ENCODE results near the gene CD59.
"Not testable (repeated sequence)": the region's sequence is repeated elsewhere in the genome, so short reads cannot be mapped to it uniquely, and the experiment has no call there.

CD59 gene

DNA sequence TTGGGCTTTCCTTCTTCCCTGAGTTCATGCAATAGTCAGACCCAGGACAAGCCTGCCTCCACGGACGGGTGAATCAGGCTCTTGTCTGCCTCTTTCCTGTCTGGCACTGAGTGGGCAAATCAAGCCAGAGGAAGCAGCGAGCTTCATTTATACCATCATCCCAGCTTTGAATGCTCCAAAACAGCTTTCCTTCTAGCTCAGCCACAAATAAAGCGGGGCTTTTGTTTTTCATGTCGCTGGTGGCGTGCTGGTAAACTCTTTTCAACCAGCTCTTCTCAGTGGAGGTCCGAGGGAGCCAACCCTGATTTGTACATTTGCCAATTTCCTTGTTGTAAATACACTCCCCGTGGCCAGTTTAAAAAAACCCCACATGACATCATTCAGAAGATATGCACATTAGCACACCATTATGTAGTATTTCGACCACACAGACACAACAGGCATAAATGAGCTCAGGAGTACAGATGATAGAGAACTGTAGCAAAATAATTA lies 44.2 kb downstream of the CD59 start:
- DNase-seq = no peak

- no peak for DNase-seq
These were observed 45.0 kb downstream of the CD59 start for GRCh38 chr11:33691066-33691864.

GRCh38 chr11:33690290-33691065 lies 45.7 kb downstream of the CD59 start:
- no peak for DNase-seq

GRCh38 chr11:33689501-33689900 lies 46.7 kb downstream of the CD59 start:
- no peak for DNase-seq

- DNase-seq = no peak
These were observed 47.1 kb downstream of the CD59 start for GRCh38 chr11:33689085-33689484.

GRCh38 chr11:33687733-33688479 lies 48.3 kb downstream of the CD59 start:
- DNase-seq = no peak

- no peak for DNase-seq
These were observed 51.1 kb downstream of the CD59 start for GRCh38 chr11:33685082-33685481.

DNA sequence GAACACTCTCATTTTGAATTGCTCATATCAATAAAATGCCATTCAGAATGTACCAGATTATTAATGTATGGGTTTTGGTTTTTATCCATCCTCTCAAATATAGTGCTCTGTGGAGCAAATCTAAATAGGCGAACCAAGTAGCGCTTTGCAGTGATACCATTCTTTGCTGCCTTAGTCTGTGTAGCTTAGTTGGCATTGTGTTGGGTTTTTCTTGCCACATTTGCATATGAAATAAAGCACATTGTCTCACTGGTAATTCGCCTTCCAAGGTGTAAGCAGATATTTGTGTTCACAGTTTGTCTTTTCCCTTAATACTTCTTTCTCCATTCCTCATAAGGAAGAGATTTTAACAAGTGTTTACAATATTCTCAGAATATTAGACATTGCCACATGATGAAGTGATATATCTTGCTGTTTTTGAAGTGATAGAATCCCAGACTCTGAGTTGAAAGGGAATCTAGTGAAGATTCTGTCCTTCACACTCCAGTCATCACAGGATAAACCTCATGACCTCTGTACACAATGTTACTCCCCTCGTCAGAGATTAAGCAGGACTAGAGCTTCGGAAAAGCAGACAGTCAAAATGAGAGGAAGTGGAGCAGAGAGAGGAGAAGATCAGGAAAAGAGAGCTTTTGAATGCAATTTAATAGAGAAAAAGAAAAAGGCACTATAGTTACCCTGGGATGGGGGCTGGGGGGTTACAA lies 52.1 kb downstream of the CD59 start:
- no peak for DNase-seq

- DNase-seq = no peak
These were observed 53.8 kb downstream of the CD59 start for GRCh38 chr11:33682446-33682845.

DNA sequence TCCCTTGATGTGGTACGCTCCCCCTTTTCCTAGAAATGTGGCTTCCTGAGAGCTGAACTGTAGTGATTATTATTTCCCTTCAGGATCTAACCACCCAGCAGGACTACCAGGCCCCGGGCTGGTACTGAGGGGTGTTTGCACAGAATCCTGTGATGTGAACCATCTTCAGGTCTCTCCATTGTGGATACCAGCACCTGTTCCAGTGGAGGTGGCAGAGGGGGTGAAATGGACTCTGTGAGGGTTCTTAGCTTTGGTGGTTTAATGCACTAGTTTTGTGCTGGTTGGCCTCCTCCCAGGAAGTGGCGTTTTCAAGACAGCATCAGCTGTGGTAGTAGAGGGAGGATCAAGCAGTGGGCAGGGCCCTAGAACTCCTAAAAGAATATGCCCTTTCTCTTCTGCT lies 54.2 kb downstream of the CD59 start:
- DNase-seq = no peak

DNA sequence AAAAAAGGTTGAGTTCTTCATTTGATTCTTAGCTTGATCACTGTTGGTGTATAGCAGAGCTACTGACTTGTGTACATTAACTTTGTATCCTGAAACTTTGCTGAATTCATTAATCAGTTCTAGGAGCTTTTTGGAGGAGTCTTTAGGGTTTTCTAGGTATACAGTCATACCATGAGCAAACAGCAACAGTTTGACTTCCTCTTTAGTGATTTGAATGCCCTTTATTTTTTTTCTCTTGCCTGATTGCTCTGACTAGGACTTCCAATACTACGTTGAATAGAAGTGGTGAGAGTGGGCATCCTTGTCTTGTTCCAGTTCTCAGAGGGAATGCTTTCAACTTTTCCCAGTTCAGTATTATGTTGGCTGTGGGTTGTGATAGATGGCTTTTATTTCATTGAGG lies 57.6 kb downstream of the CD59 start:
- not testable (repeated sequence) for DNase-seq

GRCh38 chr11:33674035-33674814 lies 62.0 kb downstream of the CD59 start:
- DNase-seq = no peak

- DNase-seq = no peak
These were observed 64.0 kb downstream of the CD59 start for GRCh38 chr11:33672273-33672672.

DNA sequence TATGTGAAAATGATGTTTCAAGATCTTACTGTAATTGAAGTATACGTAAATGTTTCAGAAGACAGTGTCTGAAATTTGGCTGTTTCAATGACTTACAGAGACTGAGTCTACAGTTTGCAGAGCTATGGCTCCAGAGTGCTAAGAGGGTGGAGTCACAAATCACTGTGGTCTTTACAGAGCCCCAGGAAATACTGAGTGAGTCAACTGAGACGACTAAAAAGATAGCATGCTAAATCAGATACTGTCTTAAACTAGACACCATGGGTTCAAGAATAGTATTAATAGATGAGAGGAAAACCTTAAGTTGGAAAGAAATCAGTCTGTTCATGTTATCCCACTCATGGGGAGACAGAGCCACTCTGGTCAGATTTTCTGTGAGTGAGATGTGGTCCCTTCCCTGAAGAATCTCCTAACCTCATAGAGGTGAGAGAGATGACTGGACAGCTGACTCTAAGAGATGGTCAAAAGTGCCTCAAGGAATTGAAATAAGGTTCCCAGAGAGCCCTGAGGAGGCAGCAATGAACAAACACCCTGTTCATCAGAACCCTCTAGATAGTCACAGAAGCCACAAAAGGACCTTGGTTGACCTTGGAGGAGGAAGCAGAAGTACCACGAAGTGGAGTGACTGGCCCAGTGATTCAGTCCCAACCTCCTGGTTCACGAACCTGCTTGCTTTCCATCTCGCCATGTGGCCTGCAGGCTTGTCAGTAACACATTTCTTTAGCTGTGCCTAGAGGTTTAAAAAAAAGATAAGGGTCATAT lies 65.8 kb downstream of the CD59 start:
- DNase-seq = no peak

DNA sequence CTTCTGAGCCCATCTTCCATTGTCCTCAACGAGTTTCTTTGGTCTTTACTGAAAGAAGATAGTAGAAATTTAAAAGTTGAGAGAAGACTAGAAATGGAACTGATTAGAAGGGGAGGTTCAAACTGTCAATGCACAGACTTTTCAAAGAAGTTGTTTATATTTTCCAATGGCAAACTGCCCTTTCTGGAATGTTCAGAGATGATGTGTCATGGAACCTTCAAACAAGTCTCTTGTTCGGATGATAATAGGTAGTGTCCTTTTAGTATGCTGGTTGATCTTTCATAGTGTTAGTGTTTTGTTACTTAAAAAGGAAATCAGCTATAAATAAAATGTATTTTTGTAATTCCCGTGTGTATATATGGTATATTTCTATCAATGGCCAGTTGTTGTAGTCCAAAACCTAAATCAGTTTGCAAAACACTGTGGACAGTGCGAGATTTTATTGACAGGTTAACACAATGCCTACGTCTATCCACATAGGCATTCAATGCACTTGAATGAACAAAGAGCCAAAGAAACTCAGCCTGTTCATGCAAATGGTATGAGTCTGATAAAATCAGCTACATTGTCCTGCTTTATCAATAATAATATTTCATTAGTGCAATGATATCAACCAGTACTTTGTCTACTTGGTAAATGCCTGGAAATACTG lies 66.5 kb downstream of the CD59 start:
- DNase-seq = no peak

DNA sequence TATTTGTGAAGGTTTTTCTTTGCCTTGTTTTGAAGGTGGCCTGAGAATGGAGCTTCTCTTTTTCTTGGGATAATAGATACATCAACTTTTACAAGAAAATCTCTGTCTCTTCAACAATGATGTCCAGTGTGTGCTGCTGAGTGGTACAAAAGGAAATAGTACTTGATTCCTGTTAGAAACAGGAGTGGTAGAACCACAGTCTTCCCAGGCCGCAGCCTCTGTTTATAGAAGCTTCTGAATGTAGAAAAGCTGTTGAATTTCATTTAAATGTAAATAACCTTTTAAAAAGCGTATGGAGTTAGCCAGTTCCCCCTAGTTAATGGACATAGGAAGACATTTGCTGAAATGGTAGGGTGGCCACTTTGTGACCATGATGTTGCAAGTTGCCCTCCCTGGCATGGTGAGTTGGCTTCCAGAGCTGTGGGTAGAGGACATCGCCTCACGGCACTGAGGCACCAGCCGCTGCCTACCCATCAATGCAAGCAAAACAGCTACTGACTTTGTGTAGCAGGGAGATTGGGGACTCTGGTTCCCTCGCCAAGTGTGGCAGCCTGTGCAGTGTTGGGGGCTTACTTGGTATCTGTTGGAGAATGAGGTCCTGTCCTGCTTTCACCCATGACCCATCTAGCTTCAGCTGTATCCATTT lies 67.1 kb downstream of the CD59 start:
- DNase-seq = no peak

DNA sequence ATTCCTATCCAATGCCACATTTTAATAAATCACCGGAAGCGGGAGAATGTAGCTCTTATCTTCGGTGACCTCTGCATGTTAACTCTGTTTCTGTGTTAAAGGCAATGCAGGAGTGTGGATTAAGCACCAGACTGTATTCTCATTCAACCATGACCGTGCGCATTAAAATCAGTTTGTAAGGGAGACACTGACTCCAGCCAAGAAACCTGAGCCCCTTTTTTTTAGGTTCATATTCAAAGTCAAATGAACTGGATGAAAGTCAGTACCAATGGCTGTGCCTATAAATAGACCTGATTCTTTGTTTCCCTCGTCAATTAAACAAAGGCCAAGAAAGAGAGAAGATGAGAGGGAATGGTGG lies 67.8 kb downstream of the CD59 start:
- no peak for DNase-seq

GRCh38 chr11:33667819-33668467 lies 68.3 kb downstream of the CD59 start:
- no peak for DNase-seq

GRCh38 chr11:33665350-33666106 lies 70.7 kb downstream of the CD59 start:
- no peak for DNase-seq

All from activated gamma-delta T cell (primary cell).